ENCODE results near the gene RNF212. TPM values are rescaled to one million over a fixed set of nuclear protein-coding genes. Genes with fewer than 3 reads are reported as not detected.

Gene RNF212
- total RNA-seq, 4 donors from 2014 or later: 0.77 to 13.5 (median 5.2) TPM

DNA sequence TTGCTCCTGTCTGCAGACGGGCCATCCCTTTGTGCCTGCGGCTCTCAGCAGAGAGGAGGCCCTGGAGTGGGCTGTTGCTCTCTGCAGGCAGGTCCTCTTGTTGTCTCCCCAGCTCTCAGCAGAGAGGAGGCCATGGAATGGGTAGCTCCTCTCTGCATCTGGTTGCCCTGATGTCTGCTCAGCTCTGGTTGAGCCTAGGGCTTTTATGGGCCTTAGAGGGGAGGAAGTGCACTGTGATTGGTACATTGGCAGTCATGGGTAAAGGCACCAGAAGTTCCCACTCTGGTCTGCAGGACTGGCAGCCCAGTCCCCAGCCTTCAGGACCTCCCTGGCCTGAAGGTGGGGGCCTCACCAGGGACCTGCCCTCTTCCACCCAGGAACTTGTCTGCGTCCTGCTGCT is 37.5 kb upstream of the RNF212 start:
- H3K4me1 ChIP-seq: no peaks in the 10 kb centered on the region
- no peaks in the 10 kb centered on the region for H3K27me3 ChIP-seq
- H3K9me3 ChIP-seq: no peaks in the 10 kb centered on the region
- H3K36me3 ChIP-seq: no peaks in the 10 kb centered on the region
- no peak overlapping the region for H3K27ac ChIP-seq
- no peak overlapping the region for H3K4me3 ChIP-seq
- intact Hi-C loops (cut with DNase I; ENCODE audit: low total_unique reads): no loop called here
- DNase-seq: no peak
- TF ChIP-seq, protein P1, sequence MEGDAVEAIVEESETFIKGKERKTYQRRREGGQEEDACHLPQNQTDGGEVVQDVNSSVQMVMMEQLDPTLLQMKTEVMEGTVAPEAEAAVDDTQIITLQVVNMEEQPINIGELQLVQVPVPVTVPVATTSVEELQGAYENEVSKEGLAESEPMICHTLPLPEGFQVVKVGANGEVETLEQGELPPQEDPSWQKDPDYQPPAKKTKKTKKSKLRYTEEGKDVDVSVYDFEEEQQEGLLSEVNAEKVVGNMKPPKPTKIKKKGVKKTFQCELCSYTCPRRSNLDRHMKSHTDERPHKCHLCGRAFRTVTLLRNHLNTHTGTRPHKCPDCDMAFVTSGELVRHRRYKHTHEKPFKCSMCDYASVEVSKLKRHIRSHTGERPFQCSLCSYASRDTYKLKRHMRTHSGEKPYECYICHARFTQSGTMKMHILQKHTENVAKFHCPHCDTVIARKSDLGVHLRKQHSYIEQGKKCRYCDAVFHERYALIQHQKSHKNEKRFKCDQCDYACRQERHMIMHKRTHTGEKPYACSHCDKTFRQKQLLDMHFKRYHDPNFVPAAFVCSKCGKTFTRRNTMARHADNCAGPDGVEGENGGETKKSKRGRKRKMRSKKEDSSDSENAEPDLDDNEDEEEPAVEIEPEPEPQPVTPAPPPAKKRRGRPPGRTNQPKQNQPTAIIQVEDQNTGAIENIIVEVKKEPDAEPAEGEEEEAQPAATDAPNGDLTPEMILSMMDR (IDR thresholded peaks at IDR 0.05): no peak
- TF ChIP-seq POLR2A (IDR thresholded peaks at IDR 0.05): no peak

GRCh38 chr4:1139860-1140259 is 26.5 kb upstream of the RNF212 start:
- Histone ChIP-seq H3K9me3 (no peaks in the 10 kb centered on the region), H3K4me3 (no peak overlapping the region), H3K36me3 (no peaks in the 10 kb centered on the region), H3K27me3 (no peaks in the 10 kb centered on the region), H3K27ac (no peak overlapping the region), H3K4me1 (no peaks in the 10 kb centered on the region)
- intact Hi-C loops (cut with DNase I; ENCODE audit: low total_unique reads): loop anchor here (10.0 kb wide), 1 partner anchor 225 kb away; no protein-coding TSS in a partner anchor
- no peak for TF ChIP-seq POLR2A (IDR thresholded peaks at IDR 0.05)
- TF ChIP-seq, protein P1 (IDR thresholded peaks at IDR 0.05): no peak
- no peak for DNase-seq

DNA sequence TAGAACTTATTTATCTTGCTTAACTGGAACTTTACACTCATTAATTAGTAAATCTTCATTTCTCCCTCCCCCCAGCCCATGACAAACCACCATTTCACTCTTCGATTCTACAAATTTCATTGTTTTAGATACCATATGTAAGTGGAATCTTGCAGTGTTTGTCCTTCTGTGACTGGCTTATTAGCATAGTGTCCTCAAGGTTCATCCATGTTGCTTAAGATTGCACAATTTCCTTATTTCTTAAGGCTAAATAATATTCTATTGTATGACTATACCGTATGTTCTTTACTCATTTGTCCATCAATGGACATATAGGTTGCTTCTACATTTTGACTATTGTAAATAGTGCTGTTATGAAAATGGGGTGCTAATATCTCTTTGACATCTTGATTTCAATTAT is 24.5 kb upstream of the RNF212 start:
- H3K4me3 ChIP-seq: no peak overlapping the region

DNA sequence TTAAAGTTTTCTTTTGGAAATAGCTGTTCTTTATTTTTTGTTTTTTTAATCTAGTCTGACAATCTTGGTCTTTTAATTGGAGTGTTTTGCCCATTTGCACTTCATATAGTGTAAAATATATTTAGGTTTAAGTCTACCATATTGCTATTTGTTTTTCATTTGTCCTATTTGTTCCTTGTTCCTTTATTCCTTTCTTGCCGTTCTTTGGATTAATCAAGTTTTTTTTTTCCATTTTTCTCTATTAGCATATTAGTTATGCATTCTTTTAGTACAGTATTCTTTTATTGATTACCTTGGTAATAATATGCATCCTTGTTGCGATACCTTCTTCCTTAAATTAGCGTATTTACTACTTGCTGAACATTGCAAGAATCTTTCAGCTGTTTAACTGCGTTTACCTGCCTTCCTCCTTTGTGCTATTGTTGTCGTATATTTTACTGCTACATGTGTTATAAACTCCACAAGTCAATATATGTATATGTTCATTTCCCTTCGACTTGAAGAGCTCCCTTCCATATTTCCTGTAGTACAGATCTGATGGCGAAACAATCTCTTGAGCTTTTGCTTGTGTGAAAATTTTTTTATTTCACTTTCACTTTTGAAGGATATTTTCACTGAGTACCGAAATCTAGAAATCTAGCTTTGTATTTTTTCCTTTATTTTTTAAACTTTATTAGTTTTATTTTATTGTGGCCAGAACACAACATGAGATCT is 23.9 kb upstream of the RNF212 start:
- intact Hi-C loops (cut with DNase I; ENCODE audit: low total_unique reads): loop anchor here (10.0 kb wide), 1 partner anchor 228 kb away; no protein-coding TSS in a partner anchor
- no peak for DNase-seq
- TF ChIP-seq POLR2A (IDR thresholded peaks at IDR 0.05): no peak
- TF ChIP-seq, protein P1 (IDR thresholded peaks at IDR 0.05): no peak
- H3K36me3 ChIP-seq: no peaks in the 10 kb centered on the region
- H3K4me1 ChIP-seq: no peaks in the 10 kb centered on the region
- no peaks in the 10 kb centered on the region for H3K9me3 ChIP-seq
- no peaks in the 10 kb centered on the region for H3K27me3 ChIP-seq
- no peak overlapping the region for H3K27ac ChIP-seq
- no peak overlapping the region for H3K4me3 ChIP-seq

More for the DNA sequence above, 24.5 kb upstream of the RNF212 start:
- no peak for DNase-seq
- TF ChIP-seq POLR2A (IDR thresholded peaks at IDR 0.05): no peak
- TF ChIP-seq, protein P1 (IDR thresholded peaks at IDR 0.05): no peak
- Histone ChIP-seq H3K4me1 (no peaks in the 10 kb centered on the region), H3K27me3 (no peaks in the 10 kb centered on the region), H3K27ac (no peak overlapping the region), H3K9me3 (no peaks in the 10 kb centered on the region), H3K36me3 (no peaks in the 10 kb centered on the region)
- intact Hi-C loops (cut with DNase I; ENCODE audit: low total_unique reads): loop anchor here (10.0 kb wide), 1 partner anchor 227 kb away; no protein-coding TSS in a partner anchor

GRCh38 chr4:1136048-1136447 is 22.7 kb upstream of the RNF212 start:
- Histone ChIP-seq H3K36me3 (no peaks in the 10 kb centered on the region), H3K9me3 (no peaks in the 10 kb centered on the region), H3K27me3 (no peaks in the 10 kb centered on the region), H3K4me3 (no peak overlapping the region), H3K4me1 (no peaks in the 10 kb centered on the region), H3K27ac (no peak overlapping the region)
- DNase-seq: no peak
- intact Hi-C loops (cut with DNase I; ENCODE audit: low total_unique reads): loop anchor here (10.0 kb wide), 1 partner anchor 229 kb away; no protein-coding TSS in a partner anchor
- TF ChIP-seq, protein P1 (IDR thresholded peaks at IDR 0.05): no peak
- no peak for TF ChIP-seq POLR2A (IDR thresholded peaks at IDR 0.05)

Data from uterus (tissue), 4 donors.